GM18519 (cell line): ENCODE results near the gene SH3GLB2.
A peak's percentile ranks its signal among the peaks of the same experiment; 100 is the strongest.
"Not testable (repeated sequence)": the region's sequence is repeated elsewhere in the genome, so short reads cannot be mapped to it uniquely, and the experiment has no call there.

Experiments
- ATAC-seq: cut with Tn5 transposase; IDR thresholded peaks from one replicate; pipeline ENCODE4 v1.9.1; 2021; ENCODE audit warnings: mild to moderate bottlenecking, moderate library complexity; ENCODE audit not compliant: unreplicated experiment, low FRiP score

The SH3GLB2 gene

GRCh38 chr9:129054163-129054851 is 26.2 kb upstream of the SH3GLB2 start:
- no peak for ATAC-seq

GRCh38 chr9:129053020-129053419 is 24.9 kb upstream of the SH3GLB2 start:
- no peak for ATAC-seq

GRCh38 chr9:129052592-129052991 is 24.5 kb upstream of the SH3GLB2 start:
- ATAC-seq = no peak

GRCh38 chr9:129042016-129042415 is 13.9 kb upstream of the SH3GLB2 start:
- no peak for ATAC-seq

GRCh38 chr9:129040113-129040643 is 12.0 kb upstream of the SH3GLB2 start:
- ATAC-seq = no peak

GRCh38 chr9:129038109-129038852 is 10.2 kb upstream of the SH3GLB2 start:
- no peak for ATAC-seq

- ATAC-seq = no peak
These were observed 9.6 kb upstream of the SH3GLB2 start for GRCh38 chr9:129037767-129038098.

GRCh38 chr9:129036923-129037766 is 9.0 kb upstream of the SH3GLB2 start:
- ATAC-seq = no peak

- peak; percentile 80 for ATAC-seq
These were observed 8.3 kb upstream of the SH3GLB2 start, which contains the start of gene MIGA2 for GRCh38 chr9:129036241-129036922. Gene MIGA2 (plus strand): TSS chr9:129036626. CDS start chr9:129040595, 3,969 bp downstream.

GRCh38 chr9:129035838-129036237 is 7.7 kb upstream of the SH3GLB2 start:
- not testable (repeated sequence) for ATAC-seq

- no peak for ATAC-seq
These were observed 5.1 kb upstream of the SH3GLB2 start for GRCh38 chr9:129033216-129033615.

- ATAC-seq = no peak
These were observed 4.5 kb upstream of the SH3GLB2 start for GRCh38 chr9:129032541-129033159.

GRCh38 chr9:129031514-129031913 is 3.4 kb upstream of the SH3GLB2 start:
- no peak for ATAC-seq

- ATAC-seq = no peak
These were observed 2.1 kb upstream of the SH3GLB2 start for GRCh38 chr9:129030191-129030590.

- ATAC-seq = peak; percentile 34
These were observed 393 bp downstream of the SH3GLB2 start for GRCh38 chr9:129027685-129028191.

- peak; percentile 5 for ATAC-seq
These were observed 877 bp downstream of the SH3GLB2 start for GRCh38 chr9:129027224-129027684.

GRCh38 chr9:129026442-129027223 is 1.5 kb downstream of the SH3GLB2 start:
- ATAC-seq = no peak

GRCh38 chr9:129023908-129024233 is 4.3 kb downstream of the SH3GLB2 start:
- ATAC-seq = no peak
